Duodenal mucosa (tissue), 2 donors: ENCODE results near the gene KCNH1.

Source experiments
- H3K27ac ChIP-seq: one replicate; pipeline ENCODE4 v1.7.0; 2013; ENCODE audit warnings: low read depth, low read length
- H3K27me3 ChIP-seq, 2 donors: one replicate each; pipeline ENCODE4 v1.7.0; 2013; ENCODE audit warnings: low read length in 2 of 2, control low read depth in 1 of 2; ENCODE audit not compliant: insufficient read depth in 2 of 2, control insufficient read depth in 1 of 2
- H3K36me3 ChIP-seq, 2 donors: one replicate each; pipeline ENCODE4 v1.7.0; 2013; ENCODE audit warnings: low read length in 2 of 2, control low read depth in 1 of 2; ENCODE audit not compliant: insufficient read depth in 2 of 2, control insufficient read depth in 1 of 2
- H3K4me1 ChIP-seq, 2 donors: one replicate each; pipeline ENCODE4 v1.7.0; 2013; ENCODE audit warnings: low read length in 2 of 2, control low read depth in 1 of 2; ENCODE audit not compliant: insufficient read depth in 2 of 2, control insufficient read depth in 1 of 2
- H3K4me3 ChIP-seq, 2 donors: one replicate each; pipeline ENCODE4 v1.7.0; 2013; ENCODE audit warnings: low read length in 2 of 2, low read depth in 1 of 2
- H3K9ac ChIP-seq, 2 donors: one replicate each; pipeline ENCODE4 v1.7.0; 2013; ENCODE audit warnings: low read length in 2 of 2, low read depth in 1 of 2
- H3K9me3 ChIP-seq, 2 donors: one replicate each; pipeline ENCODE4 v1.7.0; 2013; ENCODE audit warnings: low read length in 2 of 2, control low read depth in 1 of 2; ENCODE audit not compliant: control insufficient read depth in 1 of 2

The KCNH1 gene

GRCh38 chr1:210736713-210737112 is 397.2 kb downstream of the KCNH1 start:
- H3K9ac ChIP-seq = no peak overlapping the region
- H3K4me1 ChIP-seq = no peaks in the 10 kb centered on the region

DNA sequence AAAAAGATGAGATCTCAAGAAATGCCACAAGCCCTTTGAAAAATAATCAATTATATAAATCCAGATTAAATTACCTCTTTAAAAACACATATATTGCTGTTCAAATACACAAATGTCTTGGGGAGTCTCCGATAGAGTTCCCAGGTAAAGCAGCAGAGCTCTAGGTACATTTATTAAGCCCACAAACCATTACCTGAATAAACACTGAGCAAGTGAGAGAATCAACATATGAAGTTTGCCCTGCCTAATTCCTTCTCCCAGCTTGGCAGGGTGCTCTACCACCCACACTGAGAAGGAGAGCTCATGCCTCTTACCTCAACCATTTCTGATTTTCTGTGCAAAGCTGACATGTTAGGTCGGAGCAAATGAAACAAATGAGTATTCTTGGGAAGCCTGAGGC is 402.4 kb downstream of the KCNH1 start:
- Histone ChIP-seq H3K9ac (no peak overlapping the region), H3K27ac (no peak overlapping the region)

More at GRCh38 chr1:210736713-210737112, 397.2 kb downstream of the KCNH1 start:
- Histone ChIP-seq H3K9me3 (no peaks in the 10 kb centered on the region), H3K27ac (no peak overlapping the region), H3K36me3 (no peaks in the 10 kb centered on the region), H3K27me3 (no peaks in the 10 kb centered on the region), H3K4me3 (no peak overlapping the region)

GRCh38 chr1:210731193-210731592 is 402.8 kb downstream of the KCNH1 start:
- Histone ChIP-seq H3K27ac (no peak overlapping the region), H3K9me3 (no peaks in the 10 kb centered on the region), H3K36me3 (no peaks in the 10 kb centered on the region), H3K4me3 (no peak overlapping the region), H3K9ac (no peak overlapping the region), H3K27me3 (no peaks in the 10 kb centered on the region), H3K4me1 (no peaks in the 10 kb centered on the region)

More for the DNA sequence above, 402.4 kb downstream of the KCNH1 start:
- no peaks in the 10 kb centered on the region for H3K36me3 ChIP-seq
- no peak overlapping the region for H3K4me3 ChIP-seq
- no peaks in the 10 kb centered on the region for H3K4me1 ChIP-seq
- H3K9me3 ChIP-seq = no peaks in the 10 kb centered on the region
- H3K27me3 ChIP-seq = no peaks in the 10 kb centered on the region

DNA sequence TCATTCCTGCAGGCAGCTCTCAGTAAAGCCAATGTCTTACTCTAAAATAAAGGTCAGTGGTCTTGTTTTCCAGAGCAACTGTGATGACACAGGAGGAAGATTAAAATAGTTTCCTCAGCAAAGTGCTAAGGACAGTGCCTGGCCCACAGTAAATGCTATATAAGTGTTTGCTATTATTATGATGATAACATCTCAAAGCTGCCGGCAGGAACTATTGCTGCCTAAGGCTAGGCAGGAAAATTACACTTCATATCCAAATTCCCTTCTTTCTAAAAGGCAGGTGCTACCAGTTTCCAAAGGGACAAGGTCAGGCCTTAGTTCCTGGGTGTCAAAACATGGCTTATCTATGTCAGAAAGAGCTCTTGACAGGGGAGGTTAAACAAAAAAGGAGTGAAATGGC is 403.9 kb downstream of the KCNH1 start:
- Histone ChIP-seq H3K27ac (no peak overlapping the region), H3K27me3 (no peaks in the 10 kb centered on the region), H3K9ac (no peak overlapping the region), H3K9me3 (no peaks in the 10 kb centered on the region), H3K4me1 (no peaks in the 10 kb centered on the region), H3K4me3 (no peak overlapping the region), H3K36me3 (no peaks in the 10 kb centered on the region)

GRCh38 chr1:210728437-210729149 is 405.4 kb downstream of the KCNH1 start:
- Histone ChIP-seq H3K36me3 (no peaks in the 10 kb centered on the region), H3K27me3 (no peaks in the 10 kb centered on the region), H3K9ac (no peak overlapping the region), H3K9me3 (no peaks in the 10 kb centered on the region), H3K4me3 (no peak overlapping the region), H3K27ac (no peak overlapping the region), H3K4me1 (no peaks in the 10 kb centered on the region)

- H3K9me3 ChIP-seq = no peaks in the 10 kb centered on the region
- no peaks in the 10 kb centered on the region for H3K36me3 ChIP-seq
- no peak overlapping the region for H3K4me3 ChIP-seq
- H3K27ac ChIP-seq = no peak overlapping the region
- H3K4me1 ChIP-seq = no peaks in the 10 kb centered on the region
- H3K9ac ChIP-seq = no peak overlapping the region
- no peaks in the 10 kb centered on the region for H3K27me3 ChIP-seq
Observed at GRCh38 chr1:210727709-210728108, 406.2 kb downstream of the KCNH1 start.

DNA sequence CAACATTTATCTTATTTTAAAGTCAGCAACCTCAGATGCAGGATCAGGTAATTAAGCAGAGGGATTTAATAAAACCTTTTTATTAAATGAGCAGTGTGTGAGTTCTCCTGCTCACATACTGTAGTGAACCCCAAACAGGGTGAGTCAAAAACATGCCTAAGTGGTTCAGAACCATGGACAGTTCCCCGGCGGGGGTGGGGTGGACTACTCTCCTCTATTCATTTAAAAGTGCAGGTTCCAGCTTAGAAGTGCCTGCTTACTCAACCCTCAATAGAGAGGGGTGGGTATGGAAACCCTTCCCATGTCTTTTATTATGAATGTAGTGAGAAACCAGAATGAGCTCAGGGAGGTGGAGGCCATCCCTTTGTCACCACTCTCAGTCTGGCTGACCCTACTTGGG is 407.3 kb downstream of the KCNH1 start:
- Histone ChIP-seq H3K4me1 (no peaks in the 10 kb centered on the region), H3K36me3 (no peaks in the 10 kb centered on the region), H3K4me3 (no peak overlapping the region), H3K27me3 (no peaks in the 10 kb centered on the region), H3K27ac (no peak overlapping the region), H3K9me3 (no peaks in the 10 kb centered on the region), H3K9ac (no peak overlapping the region)

DNA sequence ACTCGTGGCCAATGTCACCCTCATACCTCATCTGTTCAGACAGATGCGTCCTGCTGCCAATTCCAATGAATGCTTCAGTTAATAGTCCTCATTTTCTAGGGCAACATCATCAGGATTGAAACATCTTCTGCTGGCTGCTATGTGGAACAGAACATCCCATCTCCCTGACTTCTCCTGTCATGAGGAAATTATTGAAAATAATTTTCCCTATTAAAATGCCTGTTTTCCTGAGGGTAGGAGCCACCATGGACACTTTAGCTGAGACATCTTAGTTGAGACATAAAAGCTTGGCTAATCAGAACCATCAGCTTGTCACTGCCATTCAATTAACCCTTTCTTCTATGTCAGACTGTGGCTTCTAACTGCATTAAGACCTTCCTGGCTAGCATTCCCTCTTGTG is 409.2 kb downstream of the KCNH1 start:
- no peaks in the 10 kb centered on the region for H3K9me3 ChIP-seq
- no peaks in the 10 kb centered on the region for H3K36me3 ChIP-seq
- no peak overlapping the region for H3K4me3 ChIP-seq
- no peak overlapping the region for H3K9ac ChIP-seq
- H3K4me1 ChIP-seq = no peaks in the 10 kb centered on the region
- no peaks in the 10 kb centered on the region for H3K27me3 ChIP-seq
- no peak overlapping the region for H3K27ac ChIP-seq

DNA sequence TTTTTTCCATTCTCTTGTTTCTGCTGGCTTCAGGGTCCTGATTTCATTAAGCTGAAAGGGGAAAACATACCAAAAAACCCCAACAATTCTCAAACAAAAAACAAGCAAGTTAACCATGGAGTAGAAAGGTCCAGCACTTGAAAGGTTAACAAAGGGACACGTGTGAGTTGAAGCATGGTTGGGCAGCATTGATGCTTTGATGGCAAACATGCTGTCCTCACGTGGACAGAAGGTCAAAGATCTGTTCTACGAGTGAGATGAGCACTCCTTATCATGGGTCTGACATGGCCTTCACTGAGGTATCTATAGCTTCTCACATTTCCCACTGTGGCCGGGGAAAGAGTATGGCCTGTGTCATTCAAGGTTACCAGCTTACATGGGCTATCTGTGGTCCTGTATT is 410.3 kb downstream of the KCNH1 start:
- H3K27ac ChIP-seq = no peak overlapping the region
- H3K36me3 ChIP-seq = no peaks in the 10 kb centered on the region
- H3K9ac ChIP-seq = no peak overlapping the region
- H3K9me3 ChIP-seq = no peaks in the 10 kb centered on the region
- H3K4me3 ChIP-seq = no peak overlapping the region
- H3K27me3 ChIP-seq = no peaks in the 10 kb centered on the region
- H3K4me1 ChIP-seq = no peaks in the 10 kb centered on the region

- Histone ChIP-seq H3K36me3 (no peaks in the 10 kb centered on the region), H3K27me3 (no peaks in the 10 kb centered on the region), H3K27ac (no peak overlapping the region), H3K4me3 (no peak overlapping the region), H3K4me1 (no peaks in the 10 kb centered on the region), H3K9ac (no peak overlapping the region), H3K9me3 (no peaks in the 10 kb centered on the region)
Observed at GRCh38 chr1:210722410-210723081, 411.4 kb downstream of the KCNH1 start.
